Kidney tubule cell (primary cell): ENCODE results near the gene MACROH2A2.
"Not testable (repeated sequence)": the region's sequence is repeated elsewhere in the genome, so short reads cannot be mapped to it uniquely, and the experiment has no call there.

Source experiments
- DNase-seq: peaks from one replicate; pipeline ENCODE4 v3.0.0-alpha.2; 2018; ENCODE audit warnings: low spot score

Gene MACROH2A2

GRCh38 chr10:70101068-70101562 lies 48.5 kb downstream of the MACROH2A2 start:
- not testable (repeated sequence) for DNase-seq

DNA sequence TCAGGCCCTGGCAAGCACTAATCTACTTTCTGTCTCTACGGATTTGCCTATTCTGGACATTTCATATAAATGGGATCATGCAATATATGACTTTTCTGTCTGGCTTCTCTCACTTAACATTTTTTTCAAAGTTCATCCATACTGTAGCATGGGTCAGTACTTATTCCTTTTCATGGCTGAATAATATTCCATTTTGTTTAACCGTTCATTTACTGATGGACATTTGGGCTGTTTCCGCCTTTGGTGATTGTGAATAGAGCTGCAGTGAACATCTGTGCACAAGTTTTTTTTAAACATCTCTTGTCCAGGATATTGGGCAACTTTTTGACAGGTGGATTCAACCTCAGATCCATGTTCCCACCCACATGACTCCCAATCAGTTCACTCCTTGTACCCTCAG lies 49.0 kb downstream of the MACROH2A2 start:
- no peak for DNase-seq

GRCh38 chr10:70106958-70107791 lies 54.5 kb downstream of the MACROH2A2 start:
- no peak for DNase-seq

DNA sequence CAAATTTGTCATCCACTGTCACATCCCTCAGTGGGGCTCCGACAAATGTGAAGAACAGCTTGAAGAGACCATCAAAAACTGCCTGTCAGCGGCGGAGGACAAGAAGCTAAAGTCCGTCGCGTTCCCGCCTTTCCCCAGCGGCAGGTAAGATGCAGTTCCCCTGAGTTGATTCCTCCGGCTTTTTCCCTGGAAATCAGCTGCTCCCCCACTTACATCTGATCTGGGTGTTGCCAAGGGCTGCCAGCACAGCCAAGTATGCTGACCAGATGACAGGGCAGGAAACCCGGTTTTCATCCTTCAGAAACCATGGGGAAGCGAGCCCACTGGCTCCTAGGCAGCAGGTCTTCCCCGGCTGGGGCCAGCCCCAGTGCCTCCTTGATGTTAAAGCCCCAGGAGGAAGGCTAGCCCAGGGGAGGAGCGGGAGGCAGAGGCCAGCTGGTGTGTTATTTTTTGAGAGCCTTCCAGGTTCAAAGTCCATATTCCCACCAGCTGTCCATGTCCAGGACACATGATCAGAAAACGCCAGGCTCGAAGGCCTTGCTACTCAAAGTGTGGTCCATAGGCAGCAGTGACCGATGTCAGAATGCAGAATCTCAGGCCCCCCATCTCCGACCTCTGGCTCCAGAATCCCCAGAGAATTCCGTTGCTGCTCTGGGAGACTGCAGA lies 56.6 kb downstream of the MACROH2A2 start:
- DNase-seq, result no peak

DNA sequence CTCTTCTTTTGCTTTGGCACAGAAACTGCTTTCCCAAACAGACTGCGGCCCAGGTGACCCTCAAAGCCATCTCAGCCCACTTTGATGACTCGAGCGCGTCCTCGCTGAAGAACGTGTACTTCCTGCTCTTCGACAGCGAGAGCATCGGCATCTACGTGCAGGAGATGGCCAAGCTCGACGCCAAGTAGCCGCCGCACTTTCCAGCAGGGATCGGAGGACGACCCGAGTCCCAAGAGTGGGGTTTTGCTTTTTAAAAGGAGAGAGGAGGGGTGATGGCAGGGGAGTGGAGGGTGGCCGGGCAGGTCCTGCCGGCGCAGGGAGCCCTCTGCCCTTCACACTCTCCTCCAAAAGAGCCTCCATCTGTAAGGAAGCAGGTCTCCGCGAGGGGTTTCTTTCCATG lies 58.9 kb downstream of the MACROH2A2 start:
- no peak for DNase-seq

DNA sequence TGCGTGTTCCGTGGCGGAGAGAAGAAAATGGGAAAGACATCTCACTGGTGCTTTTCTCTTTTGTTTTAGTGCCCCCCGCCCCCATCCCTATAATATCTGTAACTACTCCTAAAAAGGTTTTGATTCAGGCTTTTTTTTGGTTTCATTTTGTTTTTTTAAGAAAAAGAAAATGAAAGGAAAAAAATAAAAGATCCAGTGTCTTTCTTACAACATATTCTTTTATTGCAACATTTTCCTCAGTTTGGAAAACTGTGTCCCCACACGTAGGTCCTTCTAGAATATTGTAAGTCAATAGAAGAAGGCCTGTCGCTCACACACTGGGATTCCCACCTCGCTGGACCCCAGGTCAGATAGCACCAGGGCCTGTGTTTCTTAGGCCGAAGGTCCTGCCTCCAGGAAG lies 59.4 kb downstream of the MACROH2A2 start:
- no peak for DNase-seq

- DNase-seq, result no peak
Observed at GRCh38 chr10:70114902-70115301, 62.3 kb downstream of the MACROH2A2 start.

GRCh38 chr10:70115948-70116682 lies 63.5 kb downstream of the MACROH2A2 start:
- peak; percentile 60 for DNase-seq

DNA sequence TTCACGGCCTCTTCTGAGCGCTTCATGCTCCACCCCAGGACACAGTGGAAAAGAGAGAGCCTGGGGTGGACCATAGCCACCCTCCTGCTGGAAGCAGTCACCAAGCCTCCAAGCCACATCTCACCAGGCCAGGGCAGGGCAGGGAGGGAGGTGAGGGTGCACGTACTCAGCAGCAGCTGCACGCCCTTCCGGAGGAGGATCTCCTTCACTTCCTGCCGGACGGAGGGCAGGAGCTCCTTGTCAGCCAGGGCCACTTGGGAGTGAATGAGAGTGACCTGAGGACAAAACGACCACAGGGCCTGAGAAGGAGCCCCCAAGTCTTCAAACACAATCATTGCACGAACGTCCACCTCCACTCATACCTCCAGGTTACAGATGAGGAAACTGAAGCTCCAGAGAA lies 65.0 kb downstream of the MACROH2A2 start:
- DNase-seq, result no peak

DNA sequence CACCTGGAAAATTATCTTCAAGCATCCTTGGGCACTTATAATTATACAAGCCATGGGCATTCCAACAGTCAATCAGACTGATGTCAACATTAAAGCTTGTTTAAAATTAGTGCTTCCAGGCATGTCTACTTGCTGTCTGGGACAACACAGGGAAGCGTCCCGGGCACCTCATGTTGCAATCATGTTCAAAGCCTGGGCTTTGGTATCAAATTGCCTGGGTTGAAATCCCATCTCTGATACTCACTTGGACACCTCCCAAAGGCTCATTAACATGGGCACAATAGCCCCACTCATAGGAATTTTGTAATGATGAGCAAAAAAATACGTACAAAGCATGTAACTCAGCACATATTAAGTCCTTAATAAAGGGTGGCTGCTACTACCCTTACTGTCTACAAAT lies 65.5 kb downstream of the MACROH2A2 start:
- no peak for DNase-seq

DNA sequence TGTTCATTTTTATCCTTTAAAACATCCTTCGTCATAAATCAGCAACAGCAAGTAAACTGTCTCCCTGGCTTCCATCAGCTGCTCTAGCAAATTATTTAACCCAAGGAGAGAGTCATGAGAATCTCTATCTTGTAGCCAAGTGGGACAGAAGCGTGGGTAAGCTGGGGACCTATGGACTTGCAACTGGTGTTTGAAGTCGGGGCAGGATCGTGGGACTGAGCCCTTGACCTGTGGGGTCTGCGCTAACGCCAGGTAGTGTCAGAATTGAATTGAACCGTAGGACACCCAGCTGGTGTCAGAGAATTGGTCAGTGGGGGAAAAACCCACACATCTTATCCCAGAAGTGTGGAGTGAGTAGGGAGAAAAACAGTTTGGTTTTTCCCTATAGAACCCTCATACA lies 66.6 kb downstream of the MACROH2A2 start:
- no peak for DNase-seq

GRCh38 chr10:70119623-70120022 lies 67.0 kb downstream of the MACROH2A2 start:
- no peak for DNase-seq

DNA sequence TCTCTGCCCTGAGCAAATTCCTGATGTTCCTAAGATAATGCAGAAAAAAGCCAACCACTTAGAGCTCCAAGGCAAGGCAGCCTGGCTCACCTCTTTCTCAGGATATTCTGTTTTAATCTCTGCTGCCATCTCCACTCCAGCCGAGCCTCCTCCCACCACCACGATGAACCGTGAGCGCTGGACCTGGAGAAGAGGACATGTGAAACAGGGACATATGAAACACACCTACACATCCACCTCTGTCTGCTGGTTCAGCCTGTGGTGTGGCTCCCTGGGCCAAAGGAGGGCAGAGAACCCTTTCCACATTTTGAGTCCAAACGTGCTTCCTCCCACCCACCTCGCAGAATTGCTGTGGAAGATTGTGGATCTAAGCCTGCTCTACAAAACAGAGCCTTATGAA lies 67.8 kb downstream of the MACROH2A2 start:
- no peak for DNase-seq

GRCh38 chr10:70121281-70121949 lies 68.8 kb downstream of the MACROH2A2 start:
- DNase-seq, result no peak

DNA sequence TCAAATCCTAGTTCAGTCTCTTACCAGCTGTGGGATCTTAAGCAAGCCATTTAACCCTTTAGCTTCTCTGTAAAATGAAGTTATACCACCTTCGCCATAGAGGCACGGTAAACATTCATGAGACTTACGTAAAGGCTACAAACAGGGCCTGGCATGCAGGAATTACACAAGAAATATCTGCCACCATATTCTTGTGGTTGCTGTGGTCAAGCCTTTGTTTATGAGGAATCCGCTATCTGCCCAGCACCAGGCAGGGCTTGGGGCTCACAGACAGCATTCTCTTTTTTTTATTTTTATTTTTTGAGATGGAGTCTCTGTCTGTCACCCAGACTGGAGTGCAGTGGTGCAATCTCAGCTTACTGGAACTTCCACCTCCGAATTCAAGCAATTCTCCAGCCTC lies 70.1 kb downstream of the MACROH2A2 start:
- no peak for DNase-seq

DNA sequence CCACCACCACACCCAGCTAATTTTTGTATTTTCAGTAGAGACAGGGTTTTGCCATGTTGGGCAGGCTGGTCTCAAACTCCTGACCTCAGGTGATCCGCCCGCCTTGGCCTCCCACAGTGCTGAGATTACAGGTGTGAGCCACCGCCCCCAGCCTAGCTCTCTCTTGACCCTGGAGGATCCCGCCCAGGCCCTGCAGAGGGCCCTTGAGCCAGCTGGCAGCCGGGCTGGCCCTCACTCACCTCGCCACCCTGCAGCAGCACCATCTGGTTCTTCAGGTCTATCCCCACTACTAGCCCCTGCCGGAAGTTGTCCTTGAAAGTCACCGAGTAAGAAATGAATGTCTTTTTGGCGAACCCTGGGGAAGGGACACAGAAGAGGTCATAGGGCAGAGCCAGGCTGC lies 70.5 kb downstream of the MACROH2A2 start:
- not testable (repeated sequence) for DNase-seq

DNA sequence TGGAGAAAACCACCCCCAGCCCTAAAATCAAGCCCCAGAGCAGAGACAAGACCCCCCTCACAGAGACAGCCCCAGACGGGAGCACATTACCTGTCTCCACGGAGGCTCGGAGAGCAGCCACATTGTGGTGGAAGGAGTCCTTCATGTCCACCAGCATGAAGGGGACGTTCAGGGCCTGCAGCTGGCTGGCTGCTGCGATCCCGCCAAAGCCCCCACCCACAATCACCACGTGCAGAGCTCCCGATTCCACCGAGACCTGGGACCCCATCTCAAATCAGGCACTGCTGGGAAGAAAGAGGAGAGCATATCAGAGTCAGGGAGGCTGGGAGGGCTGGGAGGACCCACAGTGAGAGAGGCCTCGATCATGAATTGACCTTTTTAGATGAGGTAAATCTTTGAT lies 71.2 kb downstream of the MACROH2A2 start:
- no peak for DNase-seq

DNA sequence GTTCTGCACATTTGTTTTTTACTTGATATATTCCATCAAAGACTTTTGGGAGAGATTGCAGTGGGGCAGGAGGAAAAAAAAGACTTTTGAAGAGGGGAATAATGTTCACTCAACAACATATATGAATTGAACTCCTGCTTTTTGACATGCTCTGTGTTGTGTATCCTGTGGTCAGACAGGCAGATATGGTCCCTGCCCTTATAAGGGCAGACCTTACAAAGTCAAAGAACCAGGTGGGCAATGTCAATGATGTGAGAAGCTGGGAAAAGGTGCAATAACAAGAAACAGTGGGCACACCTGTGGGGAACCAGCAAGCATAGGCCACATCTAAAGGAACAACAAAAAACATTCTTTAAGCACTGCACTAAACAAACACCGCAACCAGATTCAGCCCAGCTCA lies 71.8 kb downstream of the MACROH2A2 start:
- DNase-seq, result no peak

GRCh38 chr10:70124918-70125317 lies 72.3 kb downstream of the MACROH2A2 start:
- DNase-seq, result no peak

DNA sequence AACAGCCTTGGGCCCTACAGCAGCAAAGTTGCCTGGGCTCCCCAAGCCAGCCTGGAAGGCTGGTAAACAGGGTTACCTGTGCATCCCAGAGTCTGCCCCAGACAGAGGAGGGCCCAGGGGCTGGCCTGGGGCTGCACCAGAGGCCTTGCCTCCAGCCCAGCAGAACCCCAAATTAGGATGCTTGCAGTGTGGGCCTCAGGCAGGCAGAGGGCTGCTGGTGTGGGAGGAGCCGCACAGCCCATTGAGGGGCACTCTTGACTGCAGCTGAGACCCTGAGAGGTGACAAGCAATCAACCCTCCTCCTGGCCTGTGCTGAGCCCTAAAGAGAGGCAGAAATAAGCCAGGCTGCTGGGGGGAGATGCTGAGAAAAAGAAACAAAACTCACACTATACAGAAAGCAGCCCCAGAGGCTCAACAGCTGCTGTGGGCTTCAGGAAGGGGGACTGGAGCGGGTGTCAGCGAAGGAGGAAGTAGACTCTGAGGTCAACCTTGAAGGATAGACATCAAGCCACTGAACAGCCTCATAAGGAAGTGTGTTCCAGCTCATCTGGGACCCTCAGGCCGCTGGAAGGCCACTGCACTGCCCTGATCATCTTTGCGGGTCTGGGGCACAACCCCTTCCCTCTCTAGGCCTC lies 73.4 kb downstream of the MACROH2A2 start:
- no peak for DNase-seq

DNA sequence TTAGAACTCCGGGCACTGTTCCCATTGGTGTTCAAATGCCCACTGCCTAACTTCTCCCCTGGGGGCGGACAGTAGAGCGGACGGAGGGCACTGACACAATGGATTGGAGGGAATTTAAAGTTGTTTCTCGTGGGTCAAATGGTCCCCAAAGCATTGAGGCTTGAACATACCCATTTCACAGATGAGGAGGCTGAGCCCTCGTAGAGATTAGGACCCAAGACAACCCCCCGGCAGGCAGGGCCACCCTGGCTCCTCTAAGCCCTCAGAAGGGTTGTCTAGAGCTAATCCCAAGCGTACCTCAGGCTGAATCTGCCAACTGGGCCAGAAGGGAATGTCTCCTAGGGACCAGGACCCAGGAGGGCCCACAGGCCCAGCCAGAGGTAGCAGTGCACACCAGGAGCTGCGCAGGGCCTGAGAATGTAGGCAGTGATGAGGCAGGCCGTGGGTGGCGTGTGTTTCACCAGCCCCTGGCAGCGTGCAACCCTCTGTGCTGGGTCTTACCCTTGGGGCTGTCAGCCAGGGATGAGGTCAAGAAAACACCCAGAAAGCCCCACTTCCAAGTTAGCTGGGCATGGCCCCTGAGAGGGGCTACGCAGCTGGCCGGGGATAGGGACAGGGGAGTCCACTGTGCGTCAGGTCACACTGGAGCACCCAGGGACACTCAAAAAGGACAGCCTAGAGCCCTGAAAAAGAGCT lies 74.2 kb downstream of the MACROH2A2 start:
- no peak for DNase-seq
